Uterus (tissue), 2 donors: ENCODE results near the gene BRI3.

Experiments used
- POLR2A ChIP-seq, 2 donors: fragments of 450-650 bp; IDR thresholded peaks; one replicate each; pipeline ENCODE4 v1.6.1; 2016; ENCODE audit warnings: antibody characterized with exemption in 2 of 2, mild to moderate bottlenecking in 1 of 2, moderate library complexity in 1 of 2
- TF ChIP-seq, protein P1 (sequence below), 4 experiments: fragments of 200-600 bp in 2 of 4; fragments of 450-650 bp in 2 of 4; sonication (generic) in 2 of 4; IDR thresholded peaks; one replicate each; pipeline ENCODE4 v1.5.1; 2016 to 2019; ENCODE audit warnings: antibody characterized with exemption in 4 of 4, mild to moderate bottlenecking in 2 of 4, moderate library complexity in 1 of 4

- TF ChIP-seq, protein P1, sequence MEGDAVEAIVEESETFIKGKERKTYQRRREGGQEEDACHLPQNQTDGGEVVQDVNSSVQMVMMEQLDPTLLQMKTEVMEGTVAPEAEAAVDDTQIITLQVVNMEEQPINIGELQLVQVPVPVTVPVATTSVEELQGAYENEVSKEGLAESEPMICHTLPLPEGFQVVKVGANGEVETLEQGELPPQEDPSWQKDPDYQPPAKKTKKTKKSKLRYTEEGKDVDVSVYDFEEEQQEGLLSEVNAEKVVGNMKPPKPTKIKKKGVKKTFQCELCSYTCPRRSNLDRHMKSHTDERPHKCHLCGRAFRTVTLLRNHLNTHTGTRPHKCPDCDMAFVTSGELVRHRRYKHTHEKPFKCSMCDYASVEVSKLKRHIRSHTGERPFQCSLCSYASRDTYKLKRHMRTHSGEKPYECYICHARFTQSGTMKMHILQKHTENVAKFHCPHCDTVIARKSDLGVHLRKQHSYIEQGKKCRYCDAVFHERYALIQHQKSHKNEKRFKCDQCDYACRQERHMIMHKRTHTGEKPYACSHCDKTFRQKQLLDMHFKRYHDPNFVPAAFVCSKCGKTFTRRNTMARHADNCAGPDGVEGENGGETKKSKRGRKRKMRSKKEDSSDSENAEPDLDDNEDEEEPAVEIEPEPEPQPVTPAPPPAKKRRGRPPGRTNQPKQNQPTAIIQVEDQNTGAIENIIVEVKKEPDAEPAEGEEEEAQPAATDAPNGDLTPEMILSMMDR (IDR thresholded peaks at IDR 0.05): no peak
- TF ChIP-seq POLR2A (IDR thresholded peaks at IDR 0.05): no peak
These were observed 15.3 kb downstream of the BRI3 start for GRCh38 chr7:98296833-98297232.
